SK-N-MC (cell line): Measurements from ENCODE around the gene GABRR2.

Source experiments
- DNase-seq: peaks from one replicate; pipeline ENCODE4 v3.0.0-alpha.2; 2011; ENCODE audit warnings: low read depth, low spot score
- H3K27ac ChIP-seq: fragments of 200-600 bp; sonication (generic); 2 replicates; pipeline ENCODE4 v1.5.1; 2016; ENCODE audit warnings: mixed run types
- H3K36me3 ChIP-seq: fragments of 200-600 bp; sonication (generic); 2 replicates; pipeline ENCODE4 v1.6.1; 2017; ENCODE audit warnings: antibody characterized with exemption, low read length, mixed read lengths; ENCODE audit not compliant: insufficient read depth
- H3K4me3 ChIP-seq: fragments of 200-600 bp; sonication (generic); 2 replicates; pipeline ENCODE4 v1.5.1; 2016
- H3K9ac ChIP-seq: fragments of 200-600 bp; sonication (generic); 2 replicates; pipeline ENCODE4 v1.8.0; 2017; ENCODE audit warnings: mixed run types, mixed read lengths; ENCODE audit not compliant: insufficient read length
- H3K9me3 ChIP-seq: fragments of 200-600 bp; sonication (generic); 2 replicates; pipeline ENCODE4 v1.6.1; 2017; ENCODE audit warnings: low read depth, mild to moderate bottlenecking, antibody characterized with exemption, low read length, moderate library complexity, mixed read lengths
- EZH2 ChIP-seq: fragments of 200-600 bp; sonication (generic); IDR thresholded peaks from one replicate; pipeline ENCODE4 v1.6.1; 2017; ENCODE audit warnings: antibody characterized with exemption
- FOXP2 ChIP-seq: optimal IDR thresholded peaks from 2 replicates; pipeline ENCODE3; 2011; ENCODE audit warnings: mild to moderate bottlenecking, moderate library complexity; ENCODE audit not compliant: insufficient read depth; ENCODE audit errors: extremely low read length, control extremely low read depth
- POLR2AphosphoS5 ChIP-seq: IDR thresholded peaks from 2 replicates; pipeline ENCODE4 v1.6.1; 2012; ENCODE audit warnings: mild to moderate bottlenecking, low read depth, low read length, borderline replicate concordance

Gene GABRR2

DNA sequence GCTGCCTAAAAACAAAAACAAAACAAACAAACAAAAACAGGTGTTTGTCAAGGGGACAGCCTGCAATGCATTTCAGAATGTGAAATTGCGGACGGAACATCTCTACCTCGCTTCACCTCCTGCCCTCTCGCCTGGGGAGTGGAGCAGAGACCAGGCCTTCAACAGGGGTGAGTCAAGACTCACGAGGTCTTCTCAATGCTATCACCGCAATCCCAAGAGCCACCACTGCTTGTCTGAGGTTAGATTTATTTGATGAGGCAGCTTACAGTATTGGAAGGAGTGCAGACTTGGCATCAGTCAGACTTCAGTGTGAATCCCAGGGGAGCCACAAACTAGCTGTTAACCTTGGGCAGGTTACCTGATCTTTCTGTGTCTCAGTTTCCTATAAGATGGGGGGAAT lies 105.6 kb downstream of the GABRR2 start:
- H3K4me3 ChIP-seq, result no peak overlapping the region
- H3K9ac ChIP-seq, result no peak overlapping the region
- H3K27ac ChIP-seq, result no peak overlapping the region
- no peaks in the 10 kb centered on the region for H3K9me3 ChIP-seq
- no peaks in the 10 kb centered on the region for H3K36me3 ChIP-seq
- TF ChIP-seq EZH2 (no peak), FOXP2 (no peak), POLR2AphosphoS5 (no peak)
- no peak for DNase-seq

DNA sequence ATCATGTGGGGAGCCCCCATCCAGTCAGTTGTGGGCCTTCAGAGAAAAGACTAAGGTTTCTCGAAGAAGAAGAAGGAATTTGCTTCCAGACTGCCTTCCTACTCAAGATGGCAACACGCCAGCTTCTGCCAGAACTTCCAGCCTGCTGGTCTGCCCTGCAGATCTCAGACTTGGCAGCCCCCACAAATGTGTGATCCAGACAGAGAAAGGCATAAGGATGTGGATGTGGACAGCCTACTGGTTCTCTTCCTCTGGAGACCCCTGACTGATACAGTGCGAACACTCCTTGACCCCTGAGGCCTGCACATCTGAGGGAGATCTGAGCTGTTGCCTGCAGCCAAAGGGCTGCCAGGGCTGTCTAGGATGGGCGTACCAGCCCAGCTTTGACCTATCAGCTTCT lies 106.5 kb downstream of the GABRR2 start:
- DNase-seq, result no peak
- Histone ChIP-seq H3K27ac (no peak overlapping the region), H3K4me3 (no peak overlapping the region), H3K36me3 (no peaks in the 10 kb centered on the region), H3K9ac (no peak overlapping the region), H3K9me3 (no peaks in the 10 kb centered on the region)
- TF ChIP-seq FOXP2 (no peak), EZH2 (no peak), POLR2AphosphoS5 (no peak)
